ENCODE results near the gene CORT.

Gene CORT

GRCh38 chr1:10479296-10479695 lies 29.5 kb downstream of the CORT start:
- DNase-seq: no peak

- no peak for DNase-seq
Measured at GRCh38 chr1:10480614-10481013, 30.8 kb downstream of the CORT start.

- DNase-seq: no peak
Measured at GRCh38 chr1:10484521-10484920, 34.7 kb downstream of the CORT start.

- DNase-seq: no peak
Measured at GRCh38 chr1:10489291-10490055, 39.6 kb downstream of the CORT start.

GRCh38 chr1:10490286-10490970 lies 40.6 kb downstream of the CORT start:
- no peak for DNase-seq

- DNase-seq: no peak
Measured at GRCh38 chr1:10494418-10494753, 44.6 kb downstream of the CORT start.

- peak; percentile 22 to 57 for DNase-seq
Measured at GRCh38 chr1:10494754-10495474, 45.1 kb downstream of the CORT start.

- DNase-seq: no peak
Measured at GRCh38 chr1:10495475-10495817, 45.6 kb downstream of the CORT start.

GRCh38 chr1:10495952-10496351 lies 46.1 kb downstream of the CORT start:
- no peak for DNase-seq

GRCh38 chr1:10497109-10497508 lies 47.3 kb downstream of the CORT start:
- DNase-seq: no peak

GRCh38 chr1:10498231-10498630 lies 48.4 kb downstream of the CORT start:
- DNase-seq: no peak
